CD14-positive monocyte (primary cell): Measurements from ENCODE around the gene NPTX2. TPM values are rescaled to one million over a fixed set of nuclear protein-coding genes. Genes with fewer than 3 reads are reported as not detected.
A peak's percentile ranks its signal among the peaks of the same experiment; 100 is the strongest.

Experiments used
- DNase-seq, 3 donors: peaks; one replicate each; pipeline ENCODE4 v3.0.0-alpha.2; 2011 to 2022
- H2AFZ ChIP-seq: 2 replicates; pipeline ENCODE4 v1.6.0; 2012; ENCODE audit warnings: mild to moderate bottlenecking, low read depth, low read length, inconsistent platforms; ENCODE audit not compliant: insufficient read depth, poor library complexity, severe bottlenecking
- H3K27ac ChIP-seq, 2 donors: 1 replicate in 1 of 2; 2 replicates in 1 of 2; pipeline ENCODE4 v1.5.1; 2012 to 2013; ENCODE audit warnings: low read length in 2 of 2, control low read depth in 1 of 2, inconsistent platforms in 1 of 2, low read depth in 1 of 2, mild to moderate bottlenecking in 1 of 2
- H3K27me3 ChIP-seq, 2 donors: one replicate each; pipeline versions ENCODE4 v1.6.0 to v1.6.1; 2011 to 2013; ENCODE audit warnings: low read length in 2 of 2; ENCODE audit not compliant: control insufficient read depth in 2 of 2, insufficient read depth in 2 of 2
- H3K36me3 ChIP-seq, 2 donors: replicated peaks in 1 of 2; 1 replicate in 1 of 2; 2 replicates in 1 of 2; pipeline versions ENCODE4 v1.5.1 to v1.6.1; 2012 to 2013; ENCODE audit warnings: low read length in 2 of 2, control low read depth in 1 of 2, inconsistent platforms in 1 of 2, mild to moderate bottlenecking in 1 of 2; ENCODE audit not compliant: insufficient read depth in 2 of 2, control insufficient read depth in 1 of 2
- H3K4me1 ChIP-seq, 2 donors: 1 replicate in 1 of 2; 2 replicates in 1 of 2; pipeline versions ENCODE4 v1.5.1 to v1.6.1; 2012 to 2013; ENCODE audit warnings: low read length in 2 of 2, control low read depth in 1 of 2, inconsistent platforms in 1 of 2, mild to moderate bottlenecking in 1 of 2, moderate library complexity in 1 of 2; ENCODE audit not compliant: insufficient read depth in 2 of 2, control insufficient read depth in 1 of 2
- H3K4me2 ChIP-seq: replicated peaks from 2 replicates; pipeline ENCODE3; 2012; ENCODE audit warnings: low read length, moderate library complexity, mild to moderate bottlenecking; ENCODE audit not compliant: poor library complexity, severe bottlenecking; ENCODE audit errors: extremely low read depth
- H3K4me3 ChIP-seq, 3 experiments: fragments of 200-600 bp in 1 of 3; sonication (generic) in 1 of 3; replicated peaks in 1 of 3; 1 replicate in 2 of 3; 2 replicates in 1 of 3; pipeline ENCODE4 v1.5.1; 2011 to 2013; ENCODE audit warnings: low read length in 3 of 3, mild to moderate bottlenecking in 3 of 3, control low read depth in 2 of 3, low read depth in 2 of 3, inconsistent platforms in 1 of 3, moderate library complexity in 1 of 3
- H3K79me2 ChIP-seq: 2 replicates; pipeline ENCODE4 v1.6.0; 2012; ENCODE audit warnings: mild to moderate bottlenecking, control low read depth, inconsistent platforms, low read length, moderate library complexity; ENCODE audit not compliant: insufficient read depth
- H3K9ac ChIP-seq: 2 replicates; pipeline ENCODE4 v1.6.0; 2017; ENCODE audit warnings: low read length, mild to moderate bottlenecking; ENCODE audit not compliant: insufficient read depth, poor library complexity, severe bottlenecking
- H3K9me3 ChIP-seq, 2 donors: replicated peaks in 1 of 2; 1 replicate in 1 of 2; 2 replicates in 1 of 2; pipeline versions ENCODE4 v1.5.1 to v1.6.1; 2012 to 2013; ENCODE audit warnings: low read length in 2 of 2, control low read depth in 1 of 2; ENCODE audit not compliant: control insufficient read depth in 1 of 2, insufficient read depth in 1 of 2
- H4K20me1 ChIP-seq: 2 replicates; pipeline ENCODE4 v1.6.0; 2012; ENCODE audit warnings: mild to moderate bottlenecking, low read length, control low read depth, moderate library complexity; ENCODE audit not compliant: insufficient read depth
- H3K27ac Mint-ChIP-seq, 7 donors: one replicate each; pipeline ENCODE4 v1.8.0; 2020; ENCODE audit warnings: mild to moderate bottlenecking in 7 of 7, mixed read lengths in 7 of 7, moderate library complexity in 6 of 7, inconsistent platforms in 2 of 7
- H3K27me3 Mint-ChIP-seq, 3 donors: one replicate each; pipeline ENCODE4 v1.8.0; 2021 to 2022; ENCODE audit warnings: low read depth in 3 of 3, mild to moderate bottlenecking in 3 of 3, mixed read lengths in 3 of 3, moderate library complexity in 3 of 3, inconsistent platforms in 1 of 3
- H3K36me3 Mint-ChIP-seq, 2 donors: one replicate each; pipeline ENCODE4 v1.8.0; 2020; ENCODE audit warnings: mixed read lengths in 2 of 2, inconsistent platforms in 1 of 2, mild to moderate bottlenecking in 1 of 2
- H3K4me1 Mint-ChIP-seq: one replicate; pipeline ENCODE4 v1.8.0; 2020; ENCODE audit warnings: mild to moderate bottlenecking, mixed read lengths
- H3K4me3 Mint-ChIP-seq, 2 donors: one replicate each; pipeline ENCODE4 v1.8.0; 2020; ENCODE audit warnings: mild to moderate bottlenecking in 2 of 2, mixed read lengths in 2 of 2, moderate library complexity in 1 of 2
- H3K9me3 Mint-ChIP-seq, 7 donors: one replicate each; pipeline ENCODE4 v1.8.0; 2020 to 2022; ENCODE audit warnings: mixed read lengths in 7 of 7, mild to moderate bottlenecking in 6 of 7, moderate library complexity in 6 of 7, inconsistent platforms in 2 of 7
- CTCF ChIP-seq: fragments of 200-600 bp; IDR thresholded peaks from one replicate; pipeline ENCODE4 v1.8.0; 2022; ENCODE audit warnings: antibody characterized with exemption, mild to moderate bottlenecking
- WGBS: methylation state at CpG from one replicate; pipeline ENCODE4 v1.1.5; 2013; ENCODE audit warnings: missing lambda C conversion rate; ENCODE audit not compliant: insufficient coverage; 5-methylcytosine and 5-hydroxymethylcytosine counted together
- intact Hi-C, 2 donors: fragments of 100-400 bp; cut with micrococcal nuclease; formaldehyde crosslinking; loops; one replicate each; pipeline versions ENCODE4 v1.15.0 to v1.15.1; 2023
- polyA plus RNA-seq, 3 donors: library from polyadenylated mRNA; depleted of rRNA in 1 of 3; unstranded in 2 of 3; stranded (reverse) in 1 of 3; fragments of 300-500 nt in 2 of 3; fragments of >200 nt in 1 of 3; fragmentation: Illumina TruSeq in 2 of 3; gene quantifications; 1 replicate in 2 of 3; 2 replicates in 1 of 3; pipeline ENCODE4 v1.2.3, GENCODE V29; 2012 to 2021

NPTX2 gene
- polyA plus RNA-seq, 3 donors: not detected

GRCh38 chr7:98598846-98599615 lies 18.1 kb upstream of the NPTX2 start:
- Histone ChIP-seq H3K4me1 (no peaks in the 10 kb centered on the region), H3K27ac (no peak overlapping the region), H3K4me2 (no peak overlapping the region), H3K36me3 (no peaks in the 10 kb centered on the region), H3K27me3 (no peaks in the 10 kb centered on the region), H3K9ac (no peak overlapping the region), H3K9me3 (no peaks in the 10 kb centered on the region), H3K4me3 (no peak overlapping the region), H3K79me2 (no peaks in the 10 kb centered on the region), H2AFZ (no peak overlapping the region), H4K20me1 (no peaks in the 10 kb centered on the region)
- Mint-ChIP-seq H3K27ac (peak overlapping the region in 1 of 7 donors; percentile 54), H3K36me3 (no peaks in the 10 kb centered on the region), H3K4me3 (no peak overlapping the region), H3K4me1 (no peaks in the 10 kb centered on the region), H3K9me3 (no peaks in the 10 kb centered on the region), H3K27me3 (peaks cover 8 to 14% (median 9%) of the 10 kb centered on the region in 3 donors)
- 86% methylated on average over 1 of the region's 6 CpGs for WGBS
- intact Hi-C loops: no loop called here
- DNase-seq: no peak
- no peak for TF ChIP-seq CTCF

DNA sequence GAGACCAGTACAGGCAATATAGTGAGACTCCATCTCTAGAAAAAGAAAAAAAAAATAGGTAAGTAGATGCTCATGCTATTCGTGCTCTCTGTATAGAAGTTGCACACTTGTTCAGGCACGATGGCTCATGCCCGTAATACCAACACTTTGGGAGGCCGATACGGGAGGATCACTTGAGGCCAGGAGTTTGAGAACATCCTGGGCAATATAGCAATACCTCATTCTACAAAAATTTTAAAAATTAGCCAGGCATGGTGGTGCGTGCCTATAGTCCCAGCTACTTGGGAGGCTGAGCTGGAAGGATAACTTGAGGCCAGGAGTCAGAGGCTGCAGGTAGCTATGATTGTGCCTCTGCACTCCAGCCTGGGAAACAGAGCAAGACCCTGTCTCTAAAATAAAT lies 17.2 kb upstream of the NPTX2 start:
- no peaks in the 10 kb centered on the region for H3K9me3 Mint-ChIP-seq
- no peaks in the 10 kb centered on the region for H3K4me1 ChIP-seq
- no peaks in the 10 kb centered on the region for H3K27me3 ChIP-seq
- no peaks in the 10 kb centered on the region for H3K36me3 Mint-ChIP-seq
- H3K27me3 Mint-ChIP-seq: peaks cover 8 to 14% (median 9%) of the 10 kb centered on the region in 3 donors
- 83% methylated on average over 2 of the region's 6 CpGs for WGBS
- H3K9ac ChIP-seq: no peak overlapping the region
- no peaks in the 10 kb centered on the region for H4K20me1 ChIP-seq
- H3K27ac Mint-ChIP-seq: no peak overlapping the region
- no peak overlapping the region for H3K4me2 ChIP-seq
- no peak overlapping the region for H3K27ac ChIP-seq
- no peak overlapping the region for H2AFZ ChIP-seq
- no peaks in the 10 kb centered on the region for H3K36me3 ChIP-seq
- no peak for DNase-seq
- H3K4me3 ChIP-seq: no peak overlapping the region
- peak overlapping the region in 1 of 2 donors; percentile 13 for H3K4me3 Mint-ChIP-seq
- no peak for TF ChIP-seq CTCF
- intact Hi-C loops: no loop called here
- no peaks in the 10 kb centered on the region for H3K4me1 Mint-ChIP-seq
- no peaks in the 10 kb centered on the region for H3K79me2 ChIP-seq
- H3K9me3 ChIP-seq: no peaks in the 10 kb centered on the region
